A673 (cell line): ENCODE results near the gene SDK1. TPM values are rescaled to one million over a fixed set of nuclear protein-coding genes. Genes with fewer than 3 reads are reported as not detected.

Experiments
- BruUV-seq: library from RNA; stranded (reverse); fragments of 400-500 nt; replicated peaks from 2 replicates; lab custom pipeline; 2021; lab: Mats Ljungman, UMichigan
- CTCF ChIA-PET: fragments of 300-600 bp; sonication (Branson Sonifier 250); formaldehyde crosslinking; loops from one replicate; lab custom pipeline; 2022; ENCODE audit warnings: antibody characterized with exemption; lab: Charles Lee
- POLR2A ChIA-PET: fragments of 300-600 bp; sonication (Branson Sonifier 250); formaldehyde crosslinking; loops from one replicate; lab custom pipeline; 2022; ENCODE audit warnings: antibody characterized with exemption; ENCODE audit not compliant: low non-redundant PET; lab: Charles Lee
- DNase-seq: peaks from one replicate; pipeline ENCODE4 v3.0.0-alpha.2; 2015; ENCODE audit warnings: low spot score
- H3K27ac ChIP-seq: fragments of 200-600 bp; sonication (generic); 2 replicates; pipeline ENCODE4 v1.5.1; 2016; ENCODE audit warnings: mixed run types, low read depth, mild to moderate bottlenecking, mixed read lengths, antibody characterized with exemption, low read length; ENCODE audit not compliant: poor library complexity, severe bottlenecking
- H3K27me3 ChIP-seq: fragments of 200-600 bp; sonication (generic); replicated peaks from 2 replicates; pipeline ENCODE4 v1.6.1; 2017; ENCODE audit warnings: mixed run types, low read depth, mild to moderate bottlenecking, mixed read lengths, antibody characterized with exemption, low read length; ENCODE audit not compliant: insufficient read depth, poor library complexity
- H3K36me3 ChIP-seq: fragments of 200-600 bp; sonication (generic); 2 replicates; pipeline ENCODE4 v1.6.1; 2016; ENCODE audit warnings: mixed run types, mild to moderate bottlenecking, mixed read lengths, antibody characterized with exemption, low read length; ENCODE audit not compliant: insufficient read depth, poor library complexity, severe bottlenecking
- H3K4me1 ChIP-seq: fragments of 200-600 bp; sonication (generic); 2 replicates; pipeline ENCODE4 v1.6.1; 2017; ENCODE audit warnings: mixed run types, mild to moderate bottlenecking, mixed read lengths, antibody characterized with exemption, low read length; ENCODE audit not compliant: insufficient read depth, poor library complexity, severe bottlenecking
- H3K4me3 ChIP-seq: fragments of 200-600 bp; sonication (generic); 2 replicates; pipeline ENCODE4 v1.5.1; 2016; ENCODE audit warnings: low read depth, mixed run types, mild to moderate bottlenecking, mixed read lengths, low read length; ENCODE audit not compliant: poor library complexity, severe bottlenecking
- H3K9me3 ChIP-seq: fragments of 200-600 bp; sonication (generic); 2 replicates; pipeline ENCODE4 v1.6.1; 2016; ENCODE audit warnings: mixed run types, low read depth, mild to moderate bottlenecking, mixed read lengths, antibody characterized with exemption, low read length; ENCODE audit not compliant: poor library complexity, severe bottlenecking
- EZH2 ChIP-seq: fragments of 200-600 bp; sonication (generic); IDR thresholded peaks from 2 replicates; pipeline ENCODE4 v1.6.1; 2017; ENCODE audit warnings: borderline replicate concordance, low read depth, mild to moderate bottlenecking, mixed read lengths, antibody characterized with exemption, low read length; ENCODE audit not compliant: poor library complexity, severe bottlenecking
- intact Hi-C: fragments of 100-400 bp; cut with micrococcal nuclease; formaldehyde crosslinking; loops from one replicate; pipeline ENCODE4 v1.10.0; 2022; ENCODE audit not compliant: unreplicated experiment
- total RNA-seq: library from RNA; stranded (reverse); gene quantifications from 2 replicates; pipeline ENCODE4 v1.2.3, GENCODE V29; 2021
- TF ChIP-seq, protein P1 (sequence below): fragments of 300-800, 200-600 bp; sonication (generic); conservative IDR thresholded peaks from 2 replicates; pipeline ENCODE4 v1.5.1; 2017; ENCODE audit warnings: low read depth, mild to moderate bottlenecking, antibody characterized with exemption, low read length, moderate library complexity, mixed read lengths

SDK1 gene
- total RNA-seq, 1 experiment from 2014 or later: 14.7 TPM

- intact Hi-C loops: no loop called here
- Histone ChIP-seq H3K4me1 (peaks cover 15% of the 10 kb centered on the region), H3K27ac (peak overlapping the region; percentile 73), H3K4me3 (no peak overlapping the region), H3K27me3 (no peaks in the 10 kb centered on the region), H3K36me3 (no peaks in the 10 kb centered on the region), H3K9me3 (no peaks in the 10 kb centered on the region)
- no TSS peak for BruUV-seq
- ChIA-PET POLR2A (no interaction called here), CTCF (no interaction called here)
- peak; percentile 3 for DNase-seq
- TF ChIP-seq, protein P1, sequence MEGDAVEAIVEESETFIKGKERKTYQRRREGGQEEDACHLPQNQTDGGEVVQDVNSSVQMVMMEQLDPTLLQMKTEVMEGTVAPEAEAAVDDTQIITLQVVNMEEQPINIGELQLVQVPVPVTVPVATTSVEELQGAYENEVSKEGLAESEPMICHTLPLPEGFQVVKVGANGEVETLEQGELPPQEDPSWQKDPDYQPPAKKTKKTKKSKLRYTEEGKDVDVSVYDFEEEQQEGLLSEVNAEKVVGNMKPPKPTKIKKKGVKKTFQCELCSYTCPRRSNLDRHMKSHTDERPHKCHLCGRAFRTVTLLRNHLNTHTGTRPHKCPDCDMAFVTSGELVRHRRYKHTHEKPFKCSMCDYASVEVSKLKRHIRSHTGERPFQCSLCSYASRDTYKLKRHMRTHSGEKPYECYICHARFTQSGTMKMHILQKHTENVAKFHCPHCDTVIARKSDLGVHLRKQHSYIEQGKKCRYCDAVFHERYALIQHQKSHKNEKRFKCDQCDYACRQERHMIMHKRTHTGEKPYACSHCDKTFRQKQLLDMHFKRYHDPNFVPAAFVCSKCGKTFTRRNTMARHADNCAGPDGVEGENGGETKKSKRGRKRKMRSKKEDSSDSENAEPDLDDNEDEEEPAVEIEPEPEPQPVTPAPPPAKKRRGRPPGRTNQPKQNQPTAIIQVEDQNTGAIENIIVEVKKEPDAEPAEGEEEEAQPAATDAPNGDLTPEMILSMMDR: no peak
Measured at GRCh38 chr7:3861386-3861785, 560.3 kb downstream of the SDK1 start.

- Histone ChIP-seq H3K4me3 (no peak overlapping the region), H3K27ac (peak overlapping the region; percentile 73), H3K9me3 (no peaks in the 10 kb centered on the region), H3K36me3 (no peaks in the 10 kb centered on the region), H3K4me1 (peaks cover 15% of the 10 kb centered on the region), H3K27me3 (no peaks in the 10 kb centered on the region)
- CTCF ChIA-PET: no interaction called here
- intact Hi-C loops: no loop called here
- BruUV-seq: no TSS peak
- POLR2A ChIA-PET: no interaction called here
- TF ChIP-seq EZH2: no peak
- TF ChIP-seq, protein P1: no peak
- DNase-seq: peak; percentile 71
Measured at GRCh38 chr7:3861941-3862340, 560.9 kb downstream of the SDK1 start.

- Histone ChIP-seq H3K4me3 (no peak overlapping the region), H3K9me3 (no peaks in the 10 kb centered on the region), H3K27ac (peak overlapping the region; percentile 73), H3K4me1 (peaks cover 15% of the 10 kb centered on the region), H3K36me3 (no peaks in the 10 kb centered on the region), H3K27me3 (no peaks in the 10 kb centered on the region)
- BruUV-seq: no TSS peak
- DNase-seq: peak; percentile 4
- intact Hi-C loops: no loop called here
- POLR2A ChIA-PET: no interaction called here
- no peak for TF ChIP-seq EZH2
- TF ChIP-seq, protein P1: no peak
- CTCF ChIA-PET: no interaction called here
Measured at GRCh38 chr7:3862774-3863173, 561.7 kb downstream of the SDK1 start.
